SK-N-SH (cell line): ENCODE data around the gene RBM47. TPM values are rescaled to one million over a fixed set of nuclear protein-coding genes. Genes with fewer than 3 reads are reported as not detected.

ENCODE experiments used
- CTCF ChIA-PET: fragments of 300-600, 350-600 bp; formaldehyde crosslinking; extraction: SDS; loops from one replicate; lab custom pipeline; 2021; lab: Yijun Ruan, JAX
- POLR2A ChIA-PET: fragments of 350-600 bp; sonication (Branson Sonifier 250); formaldehyde crosslinking; extraction: SDS; loops from one replicate; lab custom pipeline; 2020; ENCODE audit warnings: antibody characterized with exemption, inconsistent platforms; lab: Yijun Ruan, JAX
- DNase-seq: peaks from one replicate; pipeline ENCODE4 v3.0.0; 2012
- H2AFZ ChIP-seq: fragments of 200-600 bp; sonication (generic); 2 replicates; pipeline ENCODE4 v1.8.1; 2016; ENCODE audit warnings: antibody characterized with exemption, mild to moderate bottlenecking, low read depth
- H3F3A ChIP-seq: fragments of 200-600 bp; sonication (generic); replicated peaks from 2 replicates; pipeline ENCODE3; 2016; ENCODE audit warnings: antibody characterized with exemption, mild to moderate bottlenecking; ENCODE audit not compliant: insufficient read depth
- H3K27ac ChIP-seq, 2 experiments: fragments of 200-500 bp in 1 of 2; fragments of 200-600 bp in 1 of 2; sonication (Bioruptor generic) in 1 of 2; sonication (generic), shearing (Covaris generic) in 1 of 2; 2 replicates each; pipeline versions ENCODE4 v1.5.1 to v1.6.1; 2014 to 2016; ENCODE audit warnings: low read depth in 2 of 2, inconsistent platforms in 1 of 2, low read length in 1 of 2, mild to moderate bottlenecking in 1 of 2, mixed read lengths in 1 of 2
- H3K27me3 ChIP-seq: fragments of 200-600 bp; sonication (generic), shearing (Covaris generic); 2 replicates; pipeline ENCODE4 v1.6.1; 2016; ENCODE audit warnings: mixed run types; ENCODE audit not compliant: insufficient read depth
- H3K36me3 ChIP-seq, 2 experiments: fragments of 200-500 bp in 1 of 2; fragments of 200-600 bp in 1 of 2; sonication (Bioruptor generic) in 1 of 2; sonication (generic) in 1 of 2; replicated peaks in 1 of 2; 2 replicates each; pipeline versions ENCODE3 to v1.5.1; 2014 to 2016; ENCODE audit warnings: low read length in 1 of 2, mild to moderate bottlenecking in 1 of 2; ENCODE audit not compliant: insufficient read depth in 2 of 2, control insufficient read depth in 1 of 2
- H3K4me1 ChIP-seq, 2 experiments: fragments of 200-500 bp in 1 of 2; fragments of 200-600 bp in 1 of 2; sonication (Bioruptor generic) in 1 of 2; sonication (generic), shearing (Covaris generic) in 1 of 2; 2 replicates each; pipeline versions ENCODE4 v1.5.1 to v1.6.1; 2014 to 2016; ENCODE audit warnings: low read depth in 1 of 2, low read length in 1 of 2, mixed run types in 1 of 2; ENCODE audit not compliant: insufficient read depth in 2 of 2, control insufficient read depth in 1 of 2
- H3K4me2 ChIP-seq: fragments of 200-600 bp; sonication (generic), shearing (Covaris generic); 2 replicates; pipeline ENCODE4 v1.6.1; 2017; ENCODE audit warnings: mixed run types
- H3K4me3 ChIP-seq, 2 experiments: fragments of 200-500 bp in 1 of 2; fragments of 200-600 bp in 1 of 2; sonication (Bioruptor generic) in 1 of 2; sonication (generic), shearing (Covaris generic) in 1 of 2; 2 replicates each; pipeline versions ENCODE4 v1.5.1 to v1.8.1; 2014 to 2016; ENCODE audit warnings: low read depth in 2 of 2, inconsistent platforms in 1 of 2, low read length in 1 of 2, mild to moderate bottlenecking in 1 of 2, mixed read lengths in 1 of 2, moderate library complexity in 1 of 2
- H3K79me2 ChIP-seq: fragments of 200-600 bp; sonication (generic); 2 replicates; pipeline ENCODE4 v1.8.1; 2017; ENCODE audit warnings: mild to moderate bottlenecking; ENCODE audit not compliant: insufficient read depth
- H3K9ac ChIP-seq: fragments of 200-600 bp; sonication (generic); 2 replicates; pipeline ENCODE4 v1.6.1; 2017; ENCODE audit warnings: mixed run types
- H3K9me2 ChIP-seq: fragments of 200-600 bp; sonication (generic); 2 replicates; pipeline ENCODE4 v1.6.1; 2017; ENCODE audit warnings: mixed run types
- H3K9me3 ChIP-seq: fragments of 200-600 bp; sonication (generic); 2 replicates; pipeline ENCODE4 v1.6.1; 2017; ENCODE audit warnings: mixed run types, mild to moderate bottlenecking, moderate library complexity
- H4K20me1 ChIP-seq: fragments of 200-600 bp; sonication (generic); 2 replicates; pipeline ENCODE4 v1.6.1; 2017; ENCODE audit warnings: mild to moderate bottlenecking, mixed run types; ENCODE audit not compliant: insufficient read depth
- ELF1 ChIP-seq: IDR thresholded peaks from 2 replicates; pipeline ENCODE4 v1.4.0; 2012
- FOSL2 ChIP-seq: IDR thresholded peaks from 2 replicates; pipeline ENCODE4 v1.4.0; 2012; ENCODE audit warnings: low read depth, mild to moderate bottlenecking, moderate library complexity, borderline replicate concordance
- GATA2 ChIP-seq: sonication (generic); formaldehyde crosslinking; IDR thresholded peaks from 2 replicates; pipeline ENCODE4 v1.5.0; 2020; ENCODE audit warnings: mild to moderate bottlenecking, missing genetic modification reagents
- JUND ChIP-seq: IDR thresholded peaks from 2 replicates; pipeline ENCODE4 v1.4.0; 2012
- MAX ChIP-seq: IDR thresholded peaks from 2 replicates; pipeline ENCODE4 v1.4.0; 2012; ENCODE audit warnings: low read depth
- NFIC ChIP-seq: IDR thresholded peaks from 2 replicates; pipeline ENCODE4 v1.4.0; 2012; ENCODE audit warnings: borderline replicate concordance
- POLR2AphosphoS5 ChIP-seq: IDR thresholded peaks from 2 replicates; pipeline ENCODE4 v1.6.1; 2012; ENCODE audit warnings: low read depth, low read length
- REST ChIP-seq: IDR thresholded peaks from 2 replicates; pipeline ENCODE4 v1.6.1; 2012; ENCODE audit warnings: mild to moderate bottlenecking, low read depth, low read length, moderate library complexity
- RFX5 ChIP-seq: IDR thresholded peaks from 2 replicates; pipeline ENCODE4 v1.6.1; 2012; ENCODE audit warnings: mild to moderate bottlenecking, improper control_type of control experiment, low read length
- SMC3 ChIP-seq: IDR thresholded peaks from 2 replicates; pipeline ENCODE4 v1.6.1; 2012; ENCODE audit warnings: low read depth, low read length, improper control_type of control experiment
- TCF12 ChIP-seq: IDR thresholded peaks from 2 replicates; pipeline ENCODE4 v1.4.0; 2012
- YY1 ChIP-seq: IDR thresholded peaks from 2 replicates; pipeline ENCODE4 v1.4.0; 2012; ENCODE audit warnings: low read depth, mild to moderate bottlenecking
- WGBS: methylation state at CpG from one replicate; pipeline ENCODE4 v1.1.6; 2017; ENCODE audit warnings: low lambda C conversion rate; 5-methylcytosine and 5-hydroxymethylcytosine counted together
- polyA plus RNA-seq, 3 experiments: library from polyadenylated mRNA; depleted of rRNA; stranded (reverse); fragments of >200 nt; gene quantifications; 2 replicates each; pipeline ENCODE4 v1.2.3, GENCODE V29; 2012
- TF ChIP-seq, protein P1 (sequence below): fragments of 150-350 bp; IDR thresholded peaks from 2 replicates; pipeline ENCODE4 v1.6.1; 2017; ENCODE audit warnings: antibody characterized with exemption, low read length, low read depth, borderline replicate concordance
- TF ChIP-seq, protein P2 (sequence below): fragments of 150-350 bp; IDR thresholded peaks from 2 replicates; pipeline ENCODE4 v1.6.1; 2016; ENCODE audit warnings: mild to moderate bottlenecking, low read depth, low read length

Gene RBM47
- polyA plus RNA-seq, 1 of the 3 experiments (the other 2 are of a cell fraction) = 6.8 TPM

DNA sequence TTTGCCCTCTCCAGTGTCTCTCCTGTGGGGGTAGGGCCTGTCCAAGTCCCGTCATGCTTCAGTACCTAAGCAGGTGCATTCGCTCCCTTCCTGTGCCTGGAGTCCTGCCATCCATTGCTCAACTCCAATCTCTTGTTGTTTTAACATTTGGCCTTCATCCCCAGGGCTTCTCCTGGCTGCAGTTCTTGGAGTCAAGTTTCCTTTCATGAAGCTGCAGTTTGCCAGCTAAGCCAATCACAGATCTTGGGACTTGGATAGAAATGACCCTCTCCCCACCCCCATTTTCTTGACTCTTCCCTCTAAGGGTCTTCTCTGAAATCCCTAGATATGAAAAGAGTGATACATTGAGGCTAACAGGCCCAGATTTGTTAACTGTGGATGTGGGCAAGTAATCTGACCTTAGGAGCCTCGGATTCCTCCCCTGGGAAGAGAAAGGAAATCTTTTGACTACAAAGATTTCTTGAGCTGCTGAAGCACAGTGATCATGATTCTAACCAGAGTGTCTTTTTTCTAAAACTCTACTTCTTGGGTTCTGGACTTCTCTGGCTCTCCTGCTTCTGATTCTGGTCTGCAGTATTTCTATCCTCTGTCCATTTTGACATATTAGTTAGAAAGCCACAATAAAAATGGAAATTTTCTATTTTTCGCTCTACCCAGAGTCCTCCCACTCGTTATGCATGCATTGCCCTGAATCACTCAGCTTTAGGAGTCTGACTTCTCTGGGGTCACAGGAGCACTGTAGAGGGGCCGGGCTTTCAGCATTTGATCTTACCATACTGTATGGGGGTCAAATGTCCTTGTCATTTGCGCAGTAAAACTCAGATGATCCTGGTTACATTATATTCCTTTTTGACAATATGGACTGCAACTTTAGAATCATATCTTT lies 233.5 kb downstream of the RBM47 start:
- Histone ChIP-seq H3K9ac (no peak overlapping the region), H3K4me3 (no peak overlapping the region), H3K4me2 (no peak overlapping the region), H3K36me3 (no peaks in the 10 kb centered on the region), H2AFZ (no peak overlapping the region), H3K9me3 (no peaks in the 10 kb centered on the region), H3K27ac (no peak overlapping the region), H3K4me1 (no peaks in the 10 kb centered on the region; a peak in 1 of 4 replicates), H4K20me1 (no peaks in the 10 kb centered on the region), H3K9me2 (no peaks in the 10 kb centered on the region), H3K79me2 (no peaks in the 10 kb centered on the region), H3K27me3 (no peaks in the 10 kb centered on the region), H3F3A (no peaks in the 10 kb centered on the region)
- ChIA-PET POLR2A (no interaction called here), CTCF (no interaction called here)
- no peak for DNase-seq
- WGBS = 80% methylated on average over 7 of the region's 7 CpGs
- TF ChIP-seq YY1 = no peak
- TF ChIP-seq POLR2AphosphoS5 = no peak
- no peak for TF ChIP-seq TCF12

GRCh38 chr4:40395166-40395900 lies 234.3 kb downstream of the RBM47 start:
- Histone ChIP-seq H3K79me2 (no peaks in the 10 kb centered on the region), H3F3A (no peaks in the 10 kb centered on the region), H3K4me2 (no peak overlapping the region), H3K4me3 (no peak overlapping the region), H3K36me3 (no peaks in the 10 kb centered on the region), H3K27me3 (no peaks in the 10 kb centered on the region), H2AFZ (no peak overlapping the region), H4K20me1 (no peaks in the 10 kb centered on the region), H3K9me3 (no peaks in the 10 kb centered on the region), H3K4me1 (no peaks in the 10 kb centered on the region), H3K9me2 (no peaks in the 10 kb centered on the region), H3K27ac (no peak overlapping the region), H3K9ac (no peak overlapping the region)
- no peak for DNase-seq
- WGBS = 79% methylated on average over 4 of the region's 4 CpGs
- ChIA-PET CTCF (no interaction called here), POLR2A (no interaction called here)
- TF ChIP-seq NFIC (no peak), YY1 (no peak), MAX (no peak), FOSL2 (no peak), REST (no peak), SMC3 (no peak), ELF1 (no peak), JUND (no peak), RFX5 (no peak), GATA2 (CRISPR knock-in tag) (no peak)
- TF ChIP-seq, protein P1, sequence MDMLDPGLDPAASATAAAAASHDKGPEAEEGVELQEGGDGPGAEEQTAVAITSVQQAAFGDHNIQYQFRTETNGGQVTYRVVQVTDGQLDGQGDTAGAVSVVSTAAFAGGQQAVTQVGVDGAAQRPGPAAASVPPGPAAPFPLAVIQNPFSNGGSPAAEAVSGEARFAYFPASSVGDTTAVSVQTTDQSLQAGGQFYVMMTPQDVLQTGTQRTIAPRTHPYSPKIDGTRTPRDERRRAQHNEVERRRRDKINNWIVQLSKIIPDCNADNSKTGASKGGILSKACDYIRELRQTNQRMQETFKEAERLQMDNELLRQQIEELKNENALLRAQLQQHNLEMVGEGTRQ = no peak
- TF ChIP-seq, protein P2, sequence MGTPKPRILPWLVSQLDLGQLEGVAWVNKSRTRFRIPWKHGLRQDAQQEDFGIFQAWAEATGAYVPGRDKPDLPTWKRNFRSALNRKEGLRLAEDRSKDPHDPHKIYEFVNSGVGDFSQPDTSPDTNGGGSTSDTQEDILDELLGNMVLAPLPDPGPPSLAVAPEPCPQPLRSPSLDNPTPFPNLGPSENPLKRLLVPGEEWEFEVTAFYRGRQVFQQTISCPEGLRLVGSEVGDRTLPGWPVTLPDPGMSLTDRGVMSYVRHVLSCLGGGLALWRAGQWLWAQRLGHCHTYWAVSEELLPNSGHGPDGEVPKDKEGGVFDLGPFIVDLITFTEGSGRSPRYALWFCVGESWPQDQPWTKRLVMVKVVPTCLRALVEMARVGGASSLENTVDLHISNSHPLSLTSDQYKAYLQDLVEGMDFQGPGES = no peak
